ENCODE measurements around the gene CISH. TPM values are rescaled to one million over a fixed set of nuclear protein-coding genes. Genes with fewer than 3 reads are reported as not detected.

The CISH gene
- total and polyA plus RNA-seq, 3 donors from 2014 or later, result 1.3 to 5.8 (median 3.7) TPM

DNA sequence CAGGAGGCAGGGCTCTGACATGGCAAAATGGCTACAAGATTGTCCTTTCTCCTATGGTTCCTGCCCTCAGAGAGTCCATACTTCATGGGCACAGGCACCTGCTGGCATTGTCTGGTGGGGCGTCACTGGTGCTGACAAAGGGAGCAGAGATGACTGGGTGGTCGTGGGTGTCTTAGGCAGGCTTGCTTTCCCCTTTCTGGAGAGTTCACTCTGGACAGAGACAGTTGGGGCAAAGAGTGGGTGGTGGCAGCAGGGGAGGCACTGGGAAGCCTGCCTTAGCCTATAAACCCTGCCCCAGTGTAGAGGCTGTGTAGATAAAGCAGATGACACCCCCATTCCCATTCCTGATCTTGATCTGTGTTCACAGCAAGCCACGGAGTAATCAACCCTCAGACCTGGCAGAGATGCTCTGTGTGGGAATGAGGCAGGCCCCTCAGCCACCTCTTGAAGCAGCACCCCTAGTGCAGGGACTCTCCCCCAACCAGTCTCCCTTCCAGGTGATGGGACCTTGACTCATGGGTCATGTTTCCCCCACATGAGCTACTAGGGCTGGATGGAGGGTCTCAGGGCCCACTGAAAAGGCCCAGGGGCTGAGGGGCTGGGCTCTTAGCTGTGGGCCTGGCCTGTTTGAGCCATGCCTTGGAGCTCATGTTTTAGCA is 42.5 kb upstream of the CISH start:
- no peak for DNase-seq
- no peak for TF ChIP-seq POLR2A (IDR thresholded peaks at IDR 0.05)
- TF ChIP-seq, protein P1, sequence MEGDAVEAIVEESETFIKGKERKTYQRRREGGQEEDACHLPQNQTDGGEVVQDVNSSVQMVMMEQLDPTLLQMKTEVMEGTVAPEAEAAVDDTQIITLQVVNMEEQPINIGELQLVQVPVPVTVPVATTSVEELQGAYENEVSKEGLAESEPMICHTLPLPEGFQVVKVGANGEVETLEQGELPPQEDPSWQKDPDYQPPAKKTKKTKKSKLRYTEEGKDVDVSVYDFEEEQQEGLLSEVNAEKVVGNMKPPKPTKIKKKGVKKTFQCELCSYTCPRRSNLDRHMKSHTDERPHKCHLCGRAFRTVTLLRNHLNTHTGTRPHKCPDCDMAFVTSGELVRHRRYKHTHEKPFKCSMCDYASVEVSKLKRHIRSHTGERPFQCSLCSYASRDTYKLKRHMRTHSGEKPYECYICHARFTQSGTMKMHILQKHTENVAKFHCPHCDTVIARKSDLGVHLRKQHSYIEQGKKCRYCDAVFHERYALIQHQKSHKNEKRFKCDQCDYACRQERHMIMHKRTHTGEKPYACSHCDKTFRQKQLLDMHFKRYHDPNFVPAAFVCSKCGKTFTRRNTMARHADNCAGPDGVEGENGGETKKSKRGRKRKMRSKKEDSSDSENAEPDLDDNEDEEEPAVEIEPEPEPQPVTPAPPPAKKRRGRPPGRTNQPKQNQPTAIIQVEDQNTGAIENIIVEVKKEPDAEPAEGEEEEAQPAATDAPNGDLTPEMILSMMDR (IDR thresholded peaks at IDR 0.05), result no peak
- Histone ChIP-seq H3K4me1 (peaks cover 4% of the 10 kb centered on the region), H3K36me3 (ENCODE audit: low read depth, missing control alignments) (no peaks in the 10 kb centered on the region), H3K27me3 (no peaks in the 10 kb centered on the region), H3K9me3 (no peaks in the 10 kb centered on the region), H3K27ac (no peak overlapping the region), H3K4me3 (no peak overlapping the region)
- WGBS, 2 donors, result 89 to 92% methylated on average over 3 of the region's 3 CpGs
- intact Hi-C loops (cut with DNase I; ENCODE audit: low total_unique reads), result no loop called here

DNA sequence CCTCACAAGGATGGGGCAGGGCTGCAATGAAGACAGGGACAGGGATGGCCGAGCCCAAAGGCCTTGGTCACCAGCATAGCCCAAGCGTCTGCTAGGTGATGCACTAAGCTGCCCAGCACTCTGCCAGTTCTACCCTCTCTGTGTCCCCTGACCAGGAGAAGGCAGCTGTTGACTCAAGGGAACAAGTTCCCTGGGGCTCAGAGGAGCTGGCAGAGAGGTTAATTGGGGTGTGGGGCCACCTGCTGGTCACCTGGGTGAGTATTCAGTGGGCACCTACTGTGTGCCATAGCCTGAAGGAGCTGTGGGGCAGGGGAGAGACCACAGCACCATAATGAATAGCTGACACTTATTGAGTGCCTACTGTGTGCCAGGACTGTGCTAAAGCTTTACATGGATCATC is 41.1 kb upstream of the CISH start:
- H3K9me3 ChIP-seq, result no peaks in the 10 kb centered on the region
- no peak overlapping the region for H3K27ac ChIP-seq
- TF ChIP-seq, protein P1 (IDR thresholded peaks at IDR 0.05), result peak in 1 of 3 experiments; percentile 7
- TF ChIP-seq POLR2A (IDR thresholded peaks at IDR 0.05), result no peak
- no peaks in the 10 kb centered on the region for H3K27me3 ChIP-seq
- H3K4me1 ChIP-seq, result peaks cover 7% of the 10 kb centered on the region
- no peak for DNase-seq
- H3K4me3 ChIP-seq, result no peak overlapping the region
- intact Hi-C loops (cut with DNase I; ENCODE audit: low total_unique reads), result no loop called here
- 60 to 86% methylated on average over 1 to 2 of the region's 2 CpGs for WGBS, 2 donors
- H3K36me3 ChIP-seq (ENCODE audit: low read depth, missing control alignments), result no peaks in the 10 kb centered on the region

DNA sequence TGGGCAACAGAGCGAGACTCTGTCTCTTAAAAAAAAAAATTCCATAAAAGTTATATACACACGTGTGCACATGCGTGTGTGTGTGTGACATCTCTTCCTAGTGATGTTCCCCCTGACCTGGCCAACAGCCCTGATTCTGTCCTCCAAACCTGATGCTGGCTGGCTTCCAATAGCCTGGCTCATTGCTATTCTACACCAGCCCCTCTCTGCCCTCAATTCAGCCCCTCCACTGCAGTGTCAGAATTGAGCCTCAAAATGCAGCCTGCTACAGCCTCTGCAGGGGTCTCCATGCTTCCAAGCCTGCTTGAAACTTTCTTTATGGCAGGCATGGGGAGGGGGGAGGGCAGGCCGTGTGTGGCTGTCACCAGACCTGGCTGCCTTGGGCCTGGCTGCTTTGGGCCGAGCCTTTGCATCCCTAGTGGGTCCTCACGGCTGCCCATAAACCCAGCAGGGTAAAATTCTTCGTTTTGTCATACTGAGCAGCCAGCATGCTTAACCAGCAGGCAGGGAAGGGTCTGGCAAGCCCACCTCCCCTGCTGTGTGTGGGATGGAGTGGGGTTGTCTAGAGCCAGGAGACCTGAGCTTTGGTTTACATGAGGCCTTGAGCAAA is 40.5 kb upstream of the CISH start:
- Histone ChIP-seq H3K27ac (no peak overlapping the region), H3K9me3 (no peaks in the 10 kb centered on the region), H3K4me3 (no peak overlapping the region), H3K4me1 (peaks cover 7% of the 10 kb centered on the region), H3K27me3 (no peaks in the 10 kb centered on the region), H3K36me3 (ENCODE audit: low read depth, missing control alignments) (no peaks in the 10 kb centered on the region)
- intact Hi-C loops (cut with DNase I; ENCODE audit: low total_unique reads), result no loop called here
- no peak for DNase-seq
- 77 to 89% methylated on average over 6 to 7 of the region's 7 CpGs for WGBS, 2 donors
- TF ChIP-seq POLR2A (IDR thresholded peaks at IDR 0.05), result no peak
- TF ChIP-seq, protein P1 (IDR thresholded peaks at IDR 0.05), result no peak

DNA sequence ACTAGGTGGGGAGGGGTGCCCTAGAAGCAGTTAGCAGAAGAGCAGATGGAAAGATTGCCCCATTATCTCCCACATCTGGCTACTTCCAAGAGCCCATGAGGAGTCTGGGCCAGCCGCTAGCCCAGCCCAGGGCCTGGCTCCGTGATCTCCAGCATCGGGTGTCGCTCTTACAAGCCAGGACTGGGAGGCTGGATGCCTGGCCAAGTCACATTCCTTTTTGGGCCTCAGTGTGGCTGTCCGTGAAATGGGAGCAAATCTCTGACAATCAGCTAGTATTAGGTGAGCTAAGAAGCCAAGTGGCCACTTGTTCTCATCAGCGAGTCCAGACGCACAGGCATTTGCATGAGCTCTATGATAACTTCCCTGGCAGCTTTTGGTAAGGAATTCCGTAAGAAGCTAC is 39.9 kb upstream of the CISH start:
- Histone ChIP-seq H3K27me3 (no peaks in the 10 kb centered on the region), H3K36me3 (ENCODE audit: low read depth, missing control alignments) (no peaks in the 10 kb centered on the region), H3K4me3 (no peak overlapping the region), H3K27ac (no peak overlapping the region), H3K9me3 (no peaks in the 10 kb centered on the region), H3K4me1 (peaks cover 7% of the 10 kb centered on the region)
- intact Hi-C loops (cut with DNase I; ENCODE audit: low total_unique reads), result no loop called here
- TF ChIP-seq, protein P1 (IDR thresholded peaks at IDR 0.05), result no peak
- TF ChIP-seq POLR2A (IDR thresholded peaks at IDR 0.05), result no peak
- 90 to 95% methylated on average over 7 to 8 of the region's 8 CpGs for WGBS, 2 donors
- DNase-seq, result no peak

DNA sequence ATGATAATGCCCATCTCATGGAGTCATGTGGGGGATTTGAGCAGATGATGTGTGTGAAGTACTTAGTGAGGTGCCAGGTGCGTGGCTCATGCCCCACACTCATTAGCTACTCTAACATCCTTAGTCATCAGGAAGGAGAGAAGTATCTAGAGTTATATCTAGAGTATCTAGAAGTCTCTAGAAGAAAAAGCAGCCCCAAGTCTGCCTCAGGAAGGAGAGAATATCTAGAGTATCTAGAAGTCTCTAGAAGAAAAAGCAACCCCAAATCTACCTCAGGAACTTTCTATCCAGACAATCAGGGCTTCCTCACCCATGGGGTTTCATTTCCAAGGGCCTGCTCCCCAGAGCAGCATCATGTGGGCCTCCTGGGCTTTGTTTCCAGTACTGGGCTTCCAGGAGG is 38.4 kb upstream of the CISH start:
- no peak overlapping the region for H3K4me3 ChIP-seq
- intact Hi-C loops (cut with DNase I; ENCODE audit: low total_unique reads), result no loop called here
- H3K27me3 ChIP-seq, result no peaks in the 10 kb centered on the region
- TF ChIP-seq, protein P1 (IDR thresholded peaks at IDR 0.05), result no peak
- no peak for TF ChIP-seq POLR2A (IDR thresholded peaks at IDR 0.05)
- peaks cover 7% of the 10 kb centered on the region for H3K4me1 ChIP-seq
- H3K36me3 ChIP-seq (ENCODE audit: low read depth, missing control alignments), result no peaks in the 10 kb centered on the region
- no peak overlapping the region for H3K27ac ChIP-seq
- 83 to 92% methylated on average over 1 of the region's 1 CpG for WGBS, 2 donors
- no peak for DNase-seq
- H3K9me3 ChIP-seq, result no peaks in the 10 kb centered on the region

All from testis (tissue), 3 donors.